ENCODE data around the gene PIGK.

DNA sequence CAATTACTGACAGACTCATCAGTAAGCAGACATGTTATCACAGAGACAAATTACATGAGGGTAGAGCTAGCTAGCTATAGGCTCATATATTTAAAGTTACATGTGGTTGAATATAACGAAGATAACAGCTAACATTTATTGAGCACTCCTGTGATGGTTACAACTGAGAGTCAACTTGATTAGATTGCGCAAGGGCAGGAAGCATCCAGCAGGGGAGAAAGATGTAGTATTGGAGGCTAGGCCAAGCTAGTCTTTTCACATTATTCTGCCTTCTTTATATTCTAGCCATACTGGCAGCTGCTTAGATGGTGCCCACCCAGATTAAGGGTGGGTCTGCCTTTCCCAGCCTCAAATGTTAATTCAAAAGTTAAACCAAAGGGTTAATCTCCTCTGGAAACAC, 37.1 kb downstream of the PIGK start:
- TF ChIP-seq GATA2 (IDR thresholded peaks at IDR 0.05; ENCODE audit: low read depth, low read length) (no peak), GATA3 (IDR thresholded peaks at IDR 0.05; ENCODE audit: low read depth, low read length) (no peak)

Data from SH-SY5Y (cell line).